ENCODE results near the gene EEF1AKMT3.

EEF1AKMT3 gene

DNA sequence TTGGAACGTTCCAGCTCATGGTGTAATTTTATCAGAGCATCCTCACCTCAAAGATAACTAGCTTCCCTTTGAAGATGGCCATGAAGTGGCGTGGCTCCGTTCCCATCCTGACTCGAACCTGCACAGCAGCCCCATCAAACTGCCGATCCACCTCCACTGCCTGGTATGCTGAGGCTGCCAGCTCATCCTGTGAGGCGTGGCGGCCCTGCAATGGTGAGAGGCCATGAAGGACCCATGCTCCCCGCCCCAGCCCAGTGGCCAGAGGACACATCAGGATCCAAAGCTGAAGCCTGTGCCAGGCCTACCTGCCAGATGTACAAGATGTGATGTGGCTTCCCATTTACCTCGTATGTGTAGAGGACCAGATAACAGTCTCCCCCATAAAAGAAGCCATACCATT, 34.9 kb downstream of the EEF1AKMT3 start:
- no peaks in the 10 kb centered on the region for H3K27me3 ChIP-seq (ENCODE audit: control insufficient read depth, insufficient read depth, low read length)
- no peaks in the 10 kb centered on the region for H3K9me3 ChIP-seq (replicated peaks; ENCODE audit: low read length)
- H3K4me3 ChIP-seq (ENCODE audit: low read length): no peak overlapping the region
- no peak overlapping the region for H3K4me2 ChIP-seq (ENCODE audit: low read length)
- H3K36me3 ChIP-seq (ENCODE audit: insufficient read depth, low read length): peaks cover 36% of the 10 kb centered on the region
- H3K9ac ChIP-seq (ENCODE audit: low read depth, low read length): no peak overlapping the region
- H3K4me1 ChIP-seq (ENCODE audit: control insufficient read depth, insufficient read depth, low read length): peaks cover 4% of the 10 kb centered on the region

DNA sequence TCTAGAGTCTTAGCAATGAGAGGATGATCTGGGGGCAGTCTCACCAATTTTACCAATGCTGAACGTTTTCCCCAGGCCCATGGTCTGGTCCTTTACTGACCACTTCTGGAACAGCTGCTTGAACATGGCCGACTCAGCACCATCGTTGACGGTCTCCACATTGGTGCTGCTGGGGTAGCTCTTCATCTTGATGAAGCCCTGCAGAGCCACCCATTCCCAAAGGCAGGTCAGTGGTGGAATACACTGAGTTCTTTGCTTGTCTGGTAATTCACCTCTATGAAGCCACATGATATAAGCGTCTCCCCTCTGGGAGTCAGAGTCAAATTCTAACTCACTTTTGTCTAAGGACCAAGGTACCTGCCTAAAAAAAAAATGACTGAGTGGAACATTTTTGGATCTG, 35.9 kb downstream of the EEF1AKMT3 start:
- Histone ChIP-seq H3K4me1 (ENCODE audit: control insufficient read depth, insufficient read depth, low read length) (peaks cover 4% of the 10 kb centered on the region), H3K27me3 (ENCODE audit: control insufficient read depth, insufficient read depth, low read length) (no peaks in the 10 kb centered on the region), H3K36me3 (ENCODE audit: insufficient read depth, low read length) (peaks cover 26% of the 10 kb centered on the region)

DNA sequence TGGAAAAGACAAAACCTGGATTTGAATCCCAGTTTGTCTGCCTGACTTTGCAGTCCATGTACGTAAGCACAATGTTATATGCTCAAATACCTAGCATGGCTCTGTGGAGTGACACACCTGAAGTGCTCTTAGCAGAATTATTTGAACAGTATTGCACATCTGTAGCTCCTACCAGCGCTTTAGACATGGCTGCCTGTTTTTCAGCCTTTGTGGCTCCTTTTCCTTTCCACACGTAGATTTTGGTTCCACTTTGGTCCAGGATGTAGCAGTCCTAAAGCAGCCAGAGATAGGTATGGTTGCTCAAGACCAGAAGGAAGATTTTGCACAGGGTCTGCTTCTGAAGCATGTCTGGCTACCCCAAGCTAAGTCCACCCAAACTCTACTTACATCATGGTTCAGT, 37.0 kb downstream of the EEF1AKMT3 start:
- H3K27me3 ChIP-seq (ENCODE audit: control insufficient read depth, insufficient read depth, low read length): no peaks in the 10 kb centered on the region
- no peak overlapping the region for H3K4me3 ChIP-seq (ENCODE audit: low read length)
- peaks cover 26% of the 10 kb centered on the region for H3K36me3 ChIP-seq (ENCODE audit: insufficient read depth, low read length)
- no peak overlapping the region for H3K9ac ChIP-seq (ENCODE audit: low read depth, low read length)
- peaks cover 10% of the 10 kb centered on the region for H3K4me1 ChIP-seq (ENCODE audit: control insufficient read depth, insufficient read depth, low read length)
- no peak overlapping the region for H3K4me2 ChIP-seq (ENCODE audit: low read length)
- H3K9me3 ChIP-seq (replicated peaks; ENCODE audit: low read length): no peaks in the 10 kb centered on the region

More for the DNA sequence above, 35.9 kb downstream of the EEF1AKMT3 start:
- Histone ChIP-seq H3K4me3 (ENCODE audit: low read length) (no peak overlapping the region), H3K4me2 (ENCODE audit: low read length) (no peak overlapping the region), H3K9ac (ENCODE audit: low read depth, low read length) (no peak overlapping the region), H3K9me3 (replicated peaks; ENCODE audit: low read length) (no peaks in the 10 kb centered on the region)

DNA sequence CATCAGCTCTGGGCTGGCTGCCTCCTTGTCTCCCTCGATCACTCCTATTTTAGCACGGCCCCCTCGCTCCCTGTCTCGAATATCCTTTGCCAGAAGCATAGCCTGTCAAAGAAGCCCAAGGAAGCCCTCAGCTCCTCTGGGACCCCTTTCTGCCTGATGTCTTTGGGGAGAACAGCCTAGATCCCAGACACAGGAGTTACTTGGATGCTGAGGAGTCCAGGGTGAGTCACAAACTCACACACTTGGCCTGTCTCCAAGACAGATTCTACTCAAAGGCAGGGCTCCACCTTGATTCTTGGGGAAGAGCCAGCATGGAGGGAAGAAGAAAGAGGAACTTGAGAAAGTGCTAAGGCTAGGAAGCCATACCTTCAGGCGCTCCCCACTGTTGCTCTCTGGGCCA, 38.0 kb downstream of the EEF1AKMT3 start:
- Histone ChIP-seq H3K27me3 (ENCODE audit: control insufficient read depth, insufficient read depth, low read length) (no peaks in the 10 kb centered on the region), H3K4me3 (ENCODE audit: low read length) (no peak overlapping the region), H3K4me2 (ENCODE audit: low read length) (no peak overlapping the region), H3K9ac (ENCODE audit: low read depth, low read length) (no peak overlapping the region), H3K9me3 (replicated peaks; ENCODE audit: low read length) (no peaks in the 10 kb centered on the region), H3K36me3 (ENCODE audit: insufficient read depth, low read length) (peaks cover 26% of the 10 kb centered on the region), H3K4me1 (ENCODE audit: control insufficient read depth, insufficient read depth, low read length) (peaks cover 13% of the 10 kb centered on the region)

DNA sequence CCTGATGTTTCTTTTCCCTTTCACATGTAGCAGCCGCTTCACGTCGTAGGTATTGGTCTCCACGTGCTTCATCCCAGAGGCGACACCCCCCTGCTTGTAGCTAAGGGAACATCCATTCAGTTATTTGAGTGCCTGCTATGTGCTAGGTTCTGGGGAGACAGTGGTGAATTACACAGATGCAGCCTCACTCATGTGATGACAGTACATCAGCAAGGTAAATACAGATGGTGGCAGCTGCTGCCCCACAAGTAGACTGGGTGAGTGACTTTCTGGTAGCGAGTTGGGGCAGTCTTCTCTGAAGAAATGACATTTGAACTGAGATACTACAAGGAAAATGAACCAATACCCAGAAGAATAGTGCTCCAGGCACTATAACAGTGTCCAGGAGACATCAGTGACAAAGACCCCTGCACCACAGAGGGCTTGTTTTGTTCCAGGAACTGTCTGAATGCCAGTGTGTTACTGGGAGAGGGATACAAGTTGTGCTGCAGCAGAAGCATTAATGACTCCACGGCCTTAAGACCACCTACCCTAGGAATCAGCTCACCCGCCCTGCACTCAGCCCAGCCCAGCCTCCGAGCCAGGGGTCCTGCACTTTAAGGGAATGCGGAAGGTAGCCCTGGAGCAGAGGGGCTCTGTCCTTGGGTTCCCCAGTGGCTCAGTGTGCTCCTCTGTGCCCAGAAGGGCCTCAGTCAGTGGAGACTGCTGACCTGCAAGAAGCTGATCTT, 38.8 kb downstream of the EEF1AKMT3 start:
- no peak overlapping the region for H3K4me2 ChIP-seq (ENCODE audit: low read length)
- H3K4me1 ChIP-seq (ENCODE audit: control insufficient read depth, insufficient read depth, low read length): peaks cover 13% of the 10 kb centered on the region
- no peak overlapping the region for H3K4me3 ChIP-seq (ENCODE audit: low read length)
- no peaks in the 10 kb centered on the region for H3K9me3 ChIP-seq (replicated peaks; ENCODE audit: low read length)
- H3K36me3 ChIP-seq (ENCODE audit: insufficient read depth, low read length): peaks cover 25% of the 10 kb centered on the region
- no peak overlapping the region for H3K9ac ChIP-seq (ENCODE audit: low read depth, low read length)
- no peaks in the 10 kb centered on the region for H3K27me3 ChIP-seq (ENCODE audit: control insufficient read depth, insufficient read depth, low read length)

DNA sequence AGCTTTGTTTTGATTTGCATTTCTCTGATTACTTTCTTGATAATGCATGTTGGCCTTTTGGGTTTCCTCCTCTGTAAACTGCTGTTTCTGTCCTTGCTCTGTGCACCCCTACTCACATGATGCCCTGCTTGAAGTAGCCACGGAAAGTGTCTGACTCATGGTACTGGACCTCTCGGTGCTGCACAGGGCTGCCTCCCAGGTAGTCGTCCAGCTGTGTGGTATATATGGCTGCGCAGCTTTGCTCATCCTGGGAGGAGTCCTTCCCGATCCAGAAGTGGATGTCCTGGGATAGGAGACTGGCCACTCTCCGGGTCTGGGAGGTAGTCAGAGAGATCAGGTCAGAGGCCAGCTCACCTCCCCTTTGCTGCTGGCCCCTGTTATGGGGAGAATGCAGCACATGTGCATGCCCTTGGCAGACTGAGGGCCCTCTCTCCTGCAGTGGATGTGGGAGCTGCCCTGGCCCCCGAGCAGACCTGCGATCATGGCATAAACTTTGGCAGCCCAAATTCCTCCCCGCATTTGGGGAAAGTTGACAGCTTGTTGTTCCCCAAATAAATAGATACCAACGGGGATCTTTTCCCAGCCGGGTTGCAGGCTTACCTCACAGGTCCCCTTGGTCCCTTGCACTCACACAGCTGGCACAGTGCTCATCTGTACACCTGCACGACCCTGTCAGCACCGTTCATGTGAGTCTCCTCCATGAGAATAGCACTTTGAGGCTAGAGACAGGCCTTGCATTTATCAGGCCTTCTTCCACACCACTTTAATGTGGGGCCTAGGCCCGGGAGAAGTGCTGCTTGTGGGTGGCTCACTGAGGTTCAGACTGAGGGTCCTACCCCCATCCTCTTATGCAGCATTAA, 40.9 kb downstream of the EEF1AKMT3 start:
- Histone ChIP-seq H3K4me3 (ENCODE audit: low read length) (no peak overlapping the region), H3K4me2 (ENCODE audit: low read length) (no peak overlapping the region), H3K4me1 (ENCODE audit: control insufficient read depth, insufficient read depth, low read length) (peaks cover 25% of the 10 kb centered on the region), H3K9ac (ENCODE audit: low read depth, low read length) (no peak overlapping the region), H3K27me3 (ENCODE audit: control insufficient read depth, insufficient read depth, low read length) (no peaks in the 10 kb centered on the region), H3K9me3 (replicated peaks; ENCODE audit: low read length) (no peaks in the 10 kb centered on the region), H3K36me3 (ENCODE audit: insufficient read depth, low read length) (peaks cover 7% of the 10 kb centered on the region)

DNA sequence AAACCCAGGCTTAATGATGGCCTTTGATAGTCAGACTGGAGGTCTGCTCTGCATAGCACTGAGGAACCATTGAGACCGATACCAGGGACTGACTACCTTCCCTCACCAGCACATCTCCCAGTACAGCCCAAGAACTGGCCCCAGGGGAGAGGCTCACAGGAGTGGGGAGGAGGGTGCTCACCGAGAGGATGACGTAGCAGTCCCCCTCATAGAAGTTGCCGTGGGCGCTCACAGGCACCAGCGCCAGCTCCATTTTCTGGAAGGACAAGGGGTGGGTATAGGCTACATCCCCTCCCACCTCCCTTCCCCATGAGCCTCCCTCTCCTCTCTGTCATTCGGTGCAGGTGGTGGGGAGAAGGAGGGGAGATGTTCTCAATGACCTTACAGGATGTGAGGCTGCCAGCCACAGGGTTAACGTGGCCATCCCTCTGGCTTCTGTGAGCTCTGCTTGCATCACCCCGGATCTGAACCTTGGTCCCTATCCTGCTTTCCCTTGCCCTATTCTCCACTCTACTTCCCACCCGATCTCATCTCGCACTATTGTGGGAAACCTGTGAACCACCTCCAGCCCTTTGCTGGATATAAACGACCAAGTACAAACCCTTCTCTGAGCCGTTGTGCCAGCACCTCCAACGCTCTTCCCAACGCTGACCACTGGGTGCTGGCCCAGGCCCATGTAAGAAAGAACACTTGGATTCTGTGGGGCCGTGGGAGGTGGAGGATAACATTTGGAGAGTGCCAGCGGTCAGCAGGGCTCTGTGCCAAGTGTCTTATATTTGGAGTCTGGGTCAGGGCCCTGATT, 41.8 kb downstream of the EEF1AKMT3 start:
- Histone ChIP-seq H3K27me3 (ENCODE audit: control insufficient read depth, insufficient read depth, low read length) (no peaks in the 10 kb centered on the region), H3K9ac (ENCODE audit: low read depth, low read length) (no peak overlapping the region), H3K4me2 (ENCODE audit: low read length) (no peak overlapping the region), H3K9me3 (replicated peaks; ENCODE audit: low read length) (no peaks in the 10 kb centered on the region), H3K4me3 (ENCODE audit: low read length) (no peak overlapping the region), H3K36me3 (ENCODE audit: insufficient read depth, low read length) (peaks cover 13% of the 10 kb centered on the region), H3K4me1 (ENCODE audit: control insufficient read depth, insufficient read depth, low read length) (peaks cover 25% of the 10 kb centered on the region)

DNA sequence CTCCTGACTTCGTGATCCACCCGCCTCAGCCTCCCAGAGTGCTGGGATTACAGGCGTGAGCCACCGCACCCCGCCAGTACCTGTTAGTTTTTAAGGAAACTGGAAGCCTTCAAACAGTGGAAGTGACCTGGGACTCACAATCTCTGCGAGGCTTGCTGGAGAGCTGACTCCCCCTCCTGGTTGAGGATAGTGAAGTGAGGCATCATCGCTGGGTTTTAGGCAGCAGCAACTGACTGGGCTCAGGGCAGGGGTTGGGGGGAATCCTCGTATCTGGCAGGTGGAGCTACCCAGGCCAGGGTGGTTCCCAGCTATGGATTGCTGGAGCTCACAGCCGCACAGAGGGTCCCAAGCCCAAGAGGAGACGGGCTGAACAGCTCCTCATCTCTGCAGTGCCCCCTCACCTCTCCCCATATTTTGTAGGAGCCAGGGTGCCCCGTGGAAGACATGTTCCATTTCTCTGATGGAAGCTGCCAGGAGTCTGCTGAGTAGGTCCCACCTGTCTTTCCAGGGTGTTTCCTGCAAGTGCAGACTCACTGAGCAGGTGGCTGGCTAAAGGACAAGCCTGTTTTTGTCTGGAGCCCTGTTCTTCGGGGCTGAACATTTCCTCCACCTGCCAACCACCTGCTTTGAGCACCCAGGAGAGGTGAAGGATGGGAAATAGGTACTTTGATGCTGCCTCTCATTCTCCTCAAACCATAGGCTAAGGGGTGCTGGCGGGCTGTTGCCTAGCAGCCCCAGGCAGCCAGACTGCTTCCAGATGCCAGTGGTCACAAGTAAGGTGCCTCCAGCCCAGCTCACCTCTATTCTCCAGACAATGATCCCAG, 43.0 kb downstream of the EEF1AKMT3 start:
- Histone ChIP-seq H3K9me3 (replicated peaks; ENCODE audit: low read length) (no peaks in the 10 kb centered on the region), H3K4me3 (ENCODE audit: low read length) (no peak overlapping the region), H3K27me3 (ENCODE audit: control insufficient read depth, insufficient read depth, low read length) (no peaks in the 10 kb centered on the region), H3K4me2 (ENCODE audit: low read length) (no peak overlapping the region), H3K36me3 (ENCODE audit: insufficient read depth, low read length) (peaks cover 11% of the 10 kb centered on the region), H3K9ac (ENCODE audit: low read depth, low read length) (no peak overlapping the region), H3K4me1 (ENCODE audit: control insufficient read depth, insufficient read depth, low read length) (peaks cover 25% of the 10 kb centered on the region)

DNA sequence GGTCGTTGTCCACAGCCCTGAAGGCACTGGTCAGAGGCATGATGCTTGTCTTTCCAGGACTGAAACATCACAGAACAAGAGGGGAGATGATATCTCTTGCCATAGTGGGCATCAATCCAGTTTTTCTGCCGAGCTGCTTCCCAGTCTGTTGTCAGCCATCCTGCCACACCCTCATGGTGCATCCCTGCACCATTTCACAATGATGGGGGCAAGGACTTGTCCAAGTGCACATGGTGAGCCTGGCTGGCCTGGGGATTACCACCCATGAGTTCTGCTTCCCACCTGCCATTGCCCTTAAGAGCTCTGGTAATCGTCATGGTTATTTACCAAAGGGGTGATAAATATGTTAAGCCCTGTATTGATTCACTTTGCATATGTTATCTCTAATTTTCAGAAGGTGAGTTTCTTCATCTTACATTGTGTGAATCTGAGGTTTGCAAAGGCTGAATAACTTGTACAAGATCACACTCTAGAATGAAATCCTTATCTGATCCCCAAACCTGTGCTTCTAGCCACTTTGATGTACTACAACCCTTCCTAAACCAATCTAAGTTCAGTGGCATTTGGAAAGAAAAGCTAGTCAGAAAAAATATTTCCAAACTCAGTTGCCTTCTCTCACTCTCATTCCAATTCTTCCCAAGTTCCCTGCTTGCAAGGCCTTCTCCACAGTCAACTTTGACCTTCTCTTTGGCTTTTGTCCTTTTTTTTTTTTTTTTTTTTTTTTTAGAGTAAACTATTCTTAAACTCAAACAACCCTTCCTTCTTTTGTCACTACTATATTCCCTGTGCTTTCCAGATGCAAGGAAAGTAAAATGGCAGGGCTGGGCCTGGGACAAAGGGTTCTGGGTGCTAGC, 43.8 kb downstream of the EEF1AKMT3 start:
- Histone ChIP-seq H3K27me3 (ENCODE audit: control insufficient read depth, insufficient read depth, low read length) (no peaks in the 10 kb centered on the region), H3K36me3 (ENCODE audit: insufficient read depth, low read length) (peaks cover 17% of the 10 kb centered on the region), H3K4me3 (ENCODE audit: low read length) (no peak overlapping the region), H3K9me3 (replicated peaks; ENCODE audit: low read length) (no peaks in the 10 kb centered on the region), H3K4me2 (ENCODE audit: low read length) (no peak overlapping the region), H3K4me1 (ENCODE audit: control insufficient read depth, insufficient read depth, low read length) (peaks cover 21% of the 10 kb centered on the region), H3K9ac (ENCODE audit: low read depth, low read length) (no peak overlapping the region)

DNA sequence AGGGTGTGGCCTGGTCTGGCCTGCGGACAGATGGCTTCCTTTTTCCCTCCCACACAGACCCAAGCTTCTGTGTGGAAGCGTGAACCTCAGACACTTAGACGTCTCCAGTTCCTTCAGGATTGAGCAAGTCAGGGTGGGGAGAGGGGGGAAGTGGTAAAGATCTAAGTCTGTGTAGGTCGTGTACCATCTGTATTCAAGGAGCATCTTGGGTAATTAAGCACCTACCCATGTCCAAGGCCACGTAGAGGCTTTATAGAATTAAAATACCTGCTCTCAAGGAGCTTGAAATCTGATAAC, 44.4 kb downstream of the EEF1AKMT3 start:
- Histone ChIP-seq H3K4me2 (ENCODE audit: low read length) (no peak overlapping the region), H3K9ac (ENCODE audit: low read depth, low read length) (no peak overlapping the region), H3K36me3 (ENCODE audit: insufficient read depth, low read length) (peaks cover 23% of the 10 kb centered on the region), H3K4me1 (ENCODE audit: control insufficient read depth, insufficient read depth, low read length) (peaks cover 21% of the 10 kb centered on the region), H3K9me3 (replicated peaks; ENCODE audit: low read length) (no peaks in the 10 kb centered on the region), H3K4me3 (ENCODE audit: low read length) (no peak overlapping the region), H3K27me3 (ENCODE audit: control insufficient read depth, insufficient read depth, low read length) (no peaks in the 10 kb centered on the region)

Data from skeletal muscle satellite cell (primary cell).